HepG2 (cell line): ENCODE data around the gene HEPACAM. TPM values are rescaled to one million over a fixed set of nuclear protein-coding genes. Genes with fewer than 3 reads are reported as not detected.

Source experiments
- ATAC-seq: fragments of 200-7000 bp; cut with Tn5 transposase; 3 replicates; pipeline ENCODE4 v1.9.1; 2020; ENCODE audit warnings: mild to moderate bottlenecking, moderate library complexity
- BruUV-seq: library from RNA; stranded (reverse); fragments of 400-500 nt; replicated peaks from 2 replicates; lab custom pipeline; 2021; lab: Mats Ljungman, UMichigan
- CTCF ChIA-PET: fragments of 300-600 bp; formaldehyde crosslinking; extraction: SDS; loops from one replicate; lab custom pipeline; 2021; ENCODE audit warnings: low total read pairs, inconsistent platforms, low intra/inter-chr PET ratio; lab: Yijun Ruan, JAX
- POLR2A ChIA-PET: fragments of 350-600 bp; sonication (Branson Sonifier 250); formaldehyde crosslinking; loops from one replicate; lab custom pipeline; 2020; ENCODE audit warnings: antibody characterized with exemption, inconsistent platforms; lab: Yijun Ruan, JAX
- DNase-seq: peaks from one replicate; pipeline ENCODE4 v3.0.0-alpha.2; 2015; ENCODE audit warnings: low spot score
- FAIRE-seq: peaks from 3 replicates; lab custom pipeline; 2011; peaks lifted over from hg19 to GRCh38; lab: Jason Lieb, UNC
- H2AFZ ChIP-seq: one replicate; pipeline ENCODE4 v1.6.1; 2011; ENCODE audit warnings: low read length, inconsistent platforms
- H3K27ac ChIP-seq: fragments of 300-600 bp; 3 replicates; pipeline ENCODE4 v1.8.0; 2011; ENCODE audit warnings: mixed run types, mild to moderate bottlenecking, mixed read lengths, low read length, inconsistent platforms; ENCODE audit not compliant: insufficient read depth; ENCODE audit errors: extremely low read length
- H3K27me3 ChIP-seq, 2 experiments: fragments of 200-600 bp in 1 of 2; 2 replicates in 1 of 2; 3 replicates in 1 of 2; pipeline versions ENCODE4 v1.6.0 to v1.8.0; 2011; ENCODE audit warnings: low read length in 2 of 2, mild to moderate bottlenecking in 2 of 2, moderate library complexity in 2 of 2, inconsistent platforms in 1 of 2; ENCODE audit not compliant: insufficient read depth in 2 of 2, control insufficient read depth in 1 of 2
- H3K36me3 ChIP-seq, 2 experiments: fragments of 200-600 bp in 1 of 2; replicated peaks in 1 of 2; 2 replicates in 1 of 2; 3 replicates in 1 of 2; pipeline versions ENCODE4 v1.5.1 to v1.8.0; 2011; ENCODE audit warnings: low read length in 2 of 2, inconsistent platforms in 1 of 2; ENCODE audit not compliant: insufficient read depth in 2 of 2, control insufficient read depth in 1 of 2
- H3K4me1 ChIP-seq: 2 replicates; pipeline ENCODE4 v1.5.1; 2012; ENCODE audit warnings: low read length, inconsistent platforms; ENCODE audit not compliant: insufficient read depth
- H3K4me2 ChIP-seq: 2 replicates; pipeline ENCODE4 v1.6.0; 2011; ENCODE audit warnings: low read depth, low read length, inconsistent platforms
- H3K4me3 ChIP-seq, 3 experiments: fragments of 200-600 bp in 1 of 3; sonication (generic), shearing (Covaris generic) in 1 of 3; replicated peaks in 1 of 3; 2 replicates each; pipeline ENCODE4 v1.5.1; 2011 to 2016; ENCODE audit warnings: low read length in 3 of 3, inconsistent platforms in 2 of 3, low read depth in 2 of 3, mild to moderate bottlenecking in 2 of 3, control low read depth in 1 of 3, mixed read lengths in 1 of 3; ENCODE audit not compliant: insufficient read depth in 1 of 3
- H3K79me2 ChIP-seq: one replicate; pipeline ENCODE4 v1.6.1; 2011; ENCODE audit warnings: low read length, inconsistent platforms; ENCODE audit not compliant: insufficient read depth
- H3K9ac ChIP-seq: 2 replicates; pipeline ENCODE4 v1.6.0; 2011; ENCODE audit warnings: mild to moderate bottlenecking, low read depth, low read length, inconsistent platforms; ENCODE audit not compliant: insufficient read depth
- H3K9me3 ChIP-seq: 2 replicates; pipeline ENCODE4 v1.5.1; 2012; ENCODE audit warnings: mild to moderate bottlenecking, low read length
- H4K20me1 ChIP-seq: 2 replicates; pipeline ENCODE4 v1.6.0; 2011; ENCODE audit warnings: inconsistent platforms, mild to moderate bottlenecking, low read length, moderate library complexity; ENCODE audit not compliant: insufficient read depth
- FOXO4 ChIP-seq: sonication (generic); formaldehyde crosslinking; conservative IDR thresholded peaks from 2 replicates; pipeline ENCODE4 v1.8.1; 2023; ENCODE audit warnings: missing genetic modification reagents
- IRF9 ChIP-seq: sonication (generic); formaldehyde crosslinking; IDR thresholded peaks from 2 replicates; pipeline ENCODE4 v1.8.0; 2022; ENCODE audit warnings: missing genetic modification reagents, mild to moderate bottlenecking, borderline replicate concordance
- MYC ChIP-seq: sonication (generic); formaldehyde crosslinking; IDR thresholded peaks from 2 replicates; pipeline ENCODE4 v1.9.0; 2021; ENCODE audit warnings: missing genetic modification reagents, borderline replicate concordance
- SMAD3 ChIP-seq: sonication (generic); formaldehyde crosslinking; IDR thresholded peaks from 2 replicates; pipeline ENCODE4 v1.4.0; 2020; ENCODE audit warnings: missing genetic modification reagents
- U2AF2 ChIP-seq: fragments of 200-400 bp; formaldehyde crosslinking; IDR thresholded peaks from 2 replicates; pipeline ENCODE4 v1.6.1; 2017; ENCODE audit warnings: low read depth, mild to moderate bottlenecking, low read length
- ZBTB38 ChIP-seq: sonication (generic); formaldehyde crosslinking; IDR thresholded peaks from 2 replicates; pipeline ENCODE4 v1.5.1; 2020; ENCODE audit warnings: mild to moderate bottlenecking, missing genetic modification reagents
- ZNF513 ChIP-seq: sonication (generic); formaldehyde crosslinking; conservative IDR thresholded peaks from 2 replicates; pipeline ENCODE4 v1.5.0; 2020; ENCODE audit warnings: missing genetic modification reagents
- ZNF557 ChIP-seq: sonication (generic); formaldehyde crosslinking; IDR thresholded peaks from 2 replicates; pipeline ENCODE4 v1.4.0; 2020; ENCODE audit warnings: missing genetic modification reagents
- ZNF614 ChIP-seq: IDR thresholded peaks from 2 replicates; pipeline ENCODE4 v1.6.1; 2018; ENCODE audit warnings: missing biosample characterization, missing genetic modification reagents, inconsistent platforms, borderline replicate concordance
- ZNF678 ChIP-seq: sonication (generic); formaldehyde crosslinking; IDR thresholded peaks from 2 replicates; pipeline ENCODE4 v1.4.0; 2020; ENCODE audit warnings: mild to moderate bottlenecking, missing genetic modification reagents
- ZXDC ChIP-seq: sonication (generic); formaldehyde crosslinking; IDR thresholded peaks from 2 replicates; pipeline ENCODE4 v1.5.0; 2020; ENCODE audit warnings: mild to moderate bottlenecking, missing genetic modification reagents
- WGBS: methylation state at CpG from one replicate; pipeline ENCODE4 v1.1.6; 2017; ENCODE audit warnings: low lambda C conversion rate; 5-methylcytosine and 5-hydroxymethylcytosine counted together
- in situ Hi-C: cut with HindIII; loops from 2 replicates; pipeline ENCODE4 v1.10.0; 2017; ENCODE audit warnings: low pct_unique_long_range_greater_than_20kb; ENCODE audit not compliant: extremely low pct_ligation_motif_present
- intact Hi-C: fragments of 100-400 bp; cut with micrococcal nuclease; formaldehyde crosslinking; loops from one replicate; pipeline ENCODE4 v1.10.0; 2022; ENCODE audit not compliant: unreplicated experiment
- polyA plus RNA-seq, 8 experiments: library from polyadenylated mRNA; depleted of rRNA in 3 of 8; stranded (reverse) in 7 of 8; unstranded in 1 of 8; fragments of >200 nt; fragmentation: Illumina TruSeq in 4 of 8; extraction: Trizol in 4 of 8; gene quantifications; 2 replicates each; pipeline versions ENCODE4 v1.2.1 to v1.2.3, GENCODE V29; 2011 to 2016; ENCODE audit warnings: low read depth in 4 of 8, missing spikeins in 1 of 8, mixed read lengths in 1 of 8; ENCODE audit not compliant: insufficient read depth in 1 of 8
- total RNA-seq, 5 experiments: library from RNA; depleted of rRNA; stranded (reverse); fragments of >200 nt; fragmentation: Illumina TruSeq; extraction: Trizol; gene quantifications; 2 replicates each; pipeline ENCODE4 v1.2.3, GENCODE V29; 2016; ENCODE audit warnings: low read depth in 1 of 5

Gene HEPACAM
- total and polyA plus RNA-seq, 2 of the 13 experiments (the other 11 are each of a cell fraction or from before 2014, with no cell fraction given): 66.9 to 121 TPM

DNA sequence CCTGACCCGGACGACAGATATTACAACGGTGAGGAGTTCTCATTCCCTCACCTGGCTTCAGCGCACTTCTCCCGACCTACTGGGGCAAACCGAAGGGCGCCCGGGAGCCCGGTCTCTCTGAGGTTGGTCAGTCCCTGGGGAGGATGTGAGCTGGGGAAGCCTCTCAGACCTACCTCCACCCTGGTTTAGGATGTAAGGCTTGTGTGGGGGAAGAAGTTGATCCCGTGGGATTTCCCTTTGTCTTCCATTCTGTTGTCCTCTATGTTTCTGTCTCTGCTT lies 58.3 kb downstream of the HEPACAM start (continued):
- no peak for TF ChIP-seq MYC (CRISPR knock-in tag)
- no peak for TF ChIP-seq SMAD3 (CRISPR knock-in tag)
- TF ChIP-seq ZXDC (CRISPR knock-in tag): no peak
- TF ChIP-seq ZNF614: no peak

DNA sequence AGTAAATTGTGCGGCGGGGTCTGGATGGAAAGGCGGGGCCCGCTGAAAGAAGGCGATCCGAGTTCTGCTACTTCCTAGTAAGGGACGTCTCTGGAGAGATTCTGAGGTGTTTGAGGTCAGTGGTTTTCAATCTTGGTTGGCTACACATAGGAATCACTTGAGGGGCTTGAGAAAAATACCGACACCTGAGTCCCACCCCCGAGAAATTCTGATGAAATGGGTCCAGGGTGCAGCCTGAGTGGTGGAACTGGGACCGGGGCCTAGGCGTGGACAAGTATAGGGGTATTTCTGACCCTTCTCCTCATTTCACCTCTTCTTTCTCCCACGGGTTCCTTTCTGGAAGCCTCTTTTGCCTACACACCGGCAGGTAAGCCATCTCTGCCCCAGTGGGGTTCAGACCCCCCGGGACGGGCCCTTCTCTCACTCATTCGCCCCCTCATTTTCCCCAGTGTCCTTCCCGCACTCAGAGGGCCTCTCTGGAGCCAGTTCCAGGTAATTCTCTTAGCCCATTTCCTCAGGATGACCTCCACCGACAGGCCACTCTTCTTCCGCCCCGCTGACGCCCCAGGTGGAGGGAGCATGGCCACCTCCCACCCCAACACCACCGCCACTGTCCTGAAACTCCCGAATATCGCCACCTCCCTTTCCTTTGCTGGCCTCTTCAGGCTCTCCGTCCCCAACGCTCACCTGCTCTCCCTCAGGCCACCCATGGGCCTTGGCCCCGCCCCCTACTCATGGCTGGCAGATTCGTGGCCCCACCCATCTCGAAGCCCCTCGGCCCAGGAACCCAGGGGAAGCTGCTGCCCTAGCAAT lies 58.8 kb downstream of the HEPACAM start:
- no peak overlapping the region for H2AFZ ChIP-seq
- intact Hi-C loops (loop anchor here (2.0 kb wide), 1 partner anchor 58 kb away; no protein-coding TSS in a partner anchor), in situ Hi-C loops (loop anchor here (5.0 kb wide), 1 partner anchor 75 kb away; the partner anchor contains the start of gene CCDC15)
- H3K79me2 ChIP-seq: no peaks in the 10 kb centered on the region
- no TSS peak for BruUV-seq
- FAIRE-seq (no peak), ATAC-seq (no peak), DNase-seq (no peak)
- H3K27ac ChIP-seq: no peak overlapping the region
- ChIA-PET POLR2A (interaction anchor here (0.6 to 1.3 kb wide), 7 partner anchors 58 to 254 kb away, joined by 3 to 8 read pairs (median 3); partner anchors contain the start of genes CCDC15, HEPACAM, SIAE and TBRG1), CTCF (interaction anchor here (1.7 kb wide), 1 partner anchor 10 kb away, joined by 5 read pairs; no protein-coding TSS in a partner anchor)
- peak overlapping the region; percentile 38 to 78 (median 54); a peak in 4 of 6 replicates for H3K4me3 ChIP-seq
- H3K9me3 ChIP-seq: no peaks in the 10 kb centered on the region
- peaks cover 2 to 63% of the 10 kb centered on the region in 2 experiments; a peak in 4 of 5 replicates for H3K27me3 ChIP-seq
- peak overlapping the region; percentile 86 for H3K4me2 ChIP-seq
- no peaks in the 10 kb centered on the region for H3K36me3 ChIP-seq
- peaks cover 56% of the 10 kb centered on the region for H3K4me1 ChIP-seq
- WGBS: 72% methylated on average over 30 of the region's 30 CpGs
- H4K20me1 ChIP-seq: no peaks in the 10 kb centered on the region
- no peak overlapping the region; the same call in 1 of the 2 replicates for H3K9ac ChIP-seq
- TF ChIP-seq ZNF513 (no peak), FOXO4 (no peak), U2AF2 (no peak), ZNF678 (CRISPR knock-in tag) (no peak), IRF9 (no peak), ZBTB38 (CRISPR knock-in tag) (peak; percentile 64; the same call in 1 of the 2 replicates), ZNF557 (no peak)
